OCI-M2 (cell line): ENCODE results near the gene GPC3.

Source experiments
- DNase-seq: peaks from one replicate; lab custom pipeline; 2025; ENCODE audit not compliant: unreplicated experiment; lab: John Stamatoyannopoulos, UW

The GPC3 gene

DNA sequence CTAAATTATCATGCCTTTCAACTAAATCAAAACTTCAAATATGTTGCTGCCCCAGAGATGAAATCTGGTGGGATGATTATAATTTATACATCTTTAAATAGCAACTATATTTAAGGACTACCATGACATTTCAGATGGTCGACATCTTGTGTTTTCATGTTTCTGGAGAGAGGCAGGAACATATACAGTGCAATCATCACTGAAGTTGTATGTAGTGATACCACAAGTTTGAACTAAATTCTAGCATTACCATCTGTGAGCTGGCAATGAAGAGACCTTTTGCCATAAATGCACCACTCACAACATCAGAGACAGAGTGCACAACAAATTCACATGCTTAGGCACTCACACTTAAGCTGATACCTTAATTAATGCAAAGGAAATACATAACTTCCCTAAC lies 373.7 kb downstream of the GPC3 start:
- no peak for DNase-seq

DNA sequence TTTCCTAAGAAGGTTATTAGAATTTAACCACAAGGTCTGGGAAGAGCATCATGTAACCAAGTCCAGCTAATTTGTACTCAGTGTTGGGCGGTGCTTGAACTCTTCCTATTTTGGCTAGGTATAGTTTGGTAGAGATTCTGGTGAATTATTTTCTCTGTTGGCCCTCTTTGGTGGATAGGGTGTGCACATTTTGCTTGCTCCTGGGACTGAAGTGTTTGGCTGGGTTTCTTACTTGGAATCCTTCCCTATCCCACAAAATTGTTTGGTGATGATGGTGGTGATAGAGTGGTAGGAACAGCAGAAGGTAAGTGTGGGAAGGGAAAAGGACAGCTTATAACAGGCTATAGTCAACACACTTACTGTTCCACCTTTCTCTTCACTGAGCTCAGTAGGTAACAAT lies 375.3 kb downstream of the GPC3 start:
- DNase-seq = no peak

GRCh38 chrX:133609166-133609565 lies 376.2 kb downstream of the GPC3 start:
- no peak for DNase-seq

DNA sequence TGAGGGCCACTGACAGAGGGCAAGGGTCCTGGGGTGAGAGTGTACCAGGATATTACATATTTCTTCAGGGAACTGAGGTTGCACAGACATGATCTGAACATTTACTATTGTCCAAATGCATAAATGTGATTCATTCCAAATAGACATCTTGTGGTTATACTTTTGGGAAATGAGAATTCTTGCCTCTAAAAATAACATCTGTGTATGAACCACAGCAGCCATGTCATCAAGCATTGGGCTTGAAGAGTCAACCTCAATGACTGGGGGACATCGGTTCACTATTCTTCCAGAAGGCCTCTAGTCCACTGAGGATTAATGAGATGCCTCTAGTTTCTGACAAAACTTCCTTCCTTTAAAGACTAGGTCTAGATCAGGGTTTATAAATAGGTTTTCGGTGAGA lies 377.0 kb downstream of the GPC3 start:
- DNase-seq = no peak

GRCh38 chrX:133607419-133608348 lies 377.7 kb downstream of the GPC3 start:
- DNase-seq = no peak

GRCh38 chrX:133606990-133607389 lies 378.4 kb downstream of the GPC3 start:
- DNase-seq = no peak

DNA sequence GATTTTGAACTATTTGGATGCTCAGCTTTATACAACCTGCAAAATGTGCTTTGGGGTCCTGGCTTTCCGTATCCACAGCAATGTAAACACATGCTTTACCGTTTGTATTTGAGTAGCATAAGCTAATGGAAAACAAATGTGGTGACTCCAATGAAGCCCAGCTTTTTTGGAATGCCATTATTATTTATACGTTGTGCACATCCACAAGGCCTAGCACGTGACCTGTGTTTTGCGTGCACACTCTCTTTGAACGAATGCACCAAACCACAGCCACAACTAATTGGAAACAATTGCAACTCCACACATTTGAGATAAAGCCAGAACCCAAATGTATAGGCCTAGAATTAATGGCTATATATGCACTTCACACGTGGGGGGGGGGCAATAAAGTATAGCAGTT lies 380.6 kb downstream of the GPC3 start:
- DNase-seq = no peak

DNA sequence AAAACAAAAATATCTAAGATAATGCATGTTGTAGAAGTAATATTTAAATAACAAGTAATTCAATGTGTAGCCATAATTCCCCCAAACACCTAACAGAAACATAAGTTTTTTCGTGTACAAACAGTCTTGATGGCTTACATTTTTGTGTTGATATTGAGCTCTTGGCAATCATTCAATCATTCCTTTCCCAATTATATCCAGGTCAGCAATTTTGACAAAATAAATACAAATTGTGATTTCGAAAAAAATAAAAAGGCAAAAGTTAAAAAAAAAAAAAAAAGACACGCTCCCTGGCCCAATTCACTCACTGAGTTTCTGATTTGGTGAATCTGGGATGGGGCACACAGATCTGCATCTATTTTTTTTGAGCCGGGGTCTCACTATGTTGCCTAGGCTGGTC lies 382.5 kb downstream of the GPC3 start:
- DNase-seq = no peak

- no peak for DNase-seq
Observed at GRCh38 chrX:133601116-133601515, 384.3 kb downstream of the GPC3 start.

GRCh38 chrX:133600536-133600935 lies 384.9 kb downstream of the GPC3 start:
- no peak for DNase-seq

DNA sequence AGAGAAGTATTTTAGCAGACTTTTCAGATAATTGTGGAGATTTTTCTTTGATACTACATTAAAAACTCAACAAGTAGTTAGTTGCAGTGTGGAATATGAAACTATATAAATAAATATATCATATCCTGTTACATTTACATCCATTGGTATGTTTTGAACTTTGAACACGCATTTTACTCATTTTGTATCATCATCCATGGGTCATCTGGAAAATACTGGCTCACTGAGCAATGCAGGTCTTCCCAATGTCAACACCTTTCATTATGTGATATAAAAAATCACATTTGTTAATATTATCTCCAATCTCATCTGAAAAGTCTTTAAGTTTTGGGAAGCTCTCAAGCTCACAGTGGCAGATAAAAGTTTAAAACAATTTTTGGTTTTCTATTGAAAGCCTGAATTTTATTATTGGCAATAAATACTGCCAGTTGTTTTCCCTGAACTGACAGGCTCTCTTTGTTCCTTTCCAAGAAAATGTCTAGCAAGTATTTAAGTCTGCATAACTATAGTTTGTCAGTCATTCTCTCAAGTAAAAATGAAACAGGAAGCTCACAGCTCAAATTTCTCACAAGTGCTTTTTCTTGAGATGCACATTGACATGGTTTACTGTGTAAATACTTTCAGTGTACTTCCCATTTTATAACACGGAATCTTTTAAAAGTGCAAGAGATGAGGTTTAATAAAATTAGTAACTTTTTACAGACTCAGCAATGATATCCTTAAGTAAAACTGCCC lies 386.6 kb downstream of the GPC3 start:
- DNase-seq = no peak

DNA sequence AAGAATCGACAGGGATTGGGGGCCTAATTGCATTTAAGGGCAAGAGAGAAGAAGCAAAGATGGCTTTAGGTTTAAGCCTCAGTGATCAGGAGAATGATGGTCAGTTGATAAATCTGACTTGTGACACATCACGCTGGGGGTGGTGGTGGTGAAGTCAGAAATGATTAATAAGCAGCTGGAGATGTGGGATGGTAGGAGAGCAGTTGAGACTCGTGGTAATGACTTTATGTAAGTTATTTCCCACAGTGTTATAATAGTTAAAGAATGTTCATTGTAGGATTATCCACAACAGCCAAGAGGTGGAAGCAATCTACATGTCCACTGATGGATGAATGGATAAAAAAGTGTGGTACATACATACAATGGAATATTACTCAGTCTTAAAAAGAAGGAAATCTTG lies 391.2 kb downstream of the GPC3 start:
- no peak for DNase-seq

DNA sequence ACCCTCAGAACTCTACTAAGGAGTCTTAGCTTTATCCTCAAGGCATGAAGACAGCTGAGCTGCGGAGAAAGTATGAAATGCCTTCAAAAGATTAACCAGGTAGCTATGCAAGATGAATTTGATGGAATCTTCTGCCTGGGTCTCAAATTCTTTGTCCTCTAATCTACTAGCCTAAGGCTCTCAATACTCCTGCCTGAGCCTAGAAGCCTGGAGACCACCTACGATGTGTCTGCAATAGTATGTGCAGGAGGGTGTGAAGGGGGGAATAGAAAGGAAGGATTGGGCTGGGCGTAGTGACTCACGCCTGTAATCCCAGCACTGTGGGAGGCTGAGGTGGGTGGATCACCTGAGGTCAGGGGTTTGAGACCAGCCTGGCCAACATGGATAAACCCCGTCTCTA lies 391.9 kb downstream of the GPC3 start:
- no peak for DNase-seq

DNA sequence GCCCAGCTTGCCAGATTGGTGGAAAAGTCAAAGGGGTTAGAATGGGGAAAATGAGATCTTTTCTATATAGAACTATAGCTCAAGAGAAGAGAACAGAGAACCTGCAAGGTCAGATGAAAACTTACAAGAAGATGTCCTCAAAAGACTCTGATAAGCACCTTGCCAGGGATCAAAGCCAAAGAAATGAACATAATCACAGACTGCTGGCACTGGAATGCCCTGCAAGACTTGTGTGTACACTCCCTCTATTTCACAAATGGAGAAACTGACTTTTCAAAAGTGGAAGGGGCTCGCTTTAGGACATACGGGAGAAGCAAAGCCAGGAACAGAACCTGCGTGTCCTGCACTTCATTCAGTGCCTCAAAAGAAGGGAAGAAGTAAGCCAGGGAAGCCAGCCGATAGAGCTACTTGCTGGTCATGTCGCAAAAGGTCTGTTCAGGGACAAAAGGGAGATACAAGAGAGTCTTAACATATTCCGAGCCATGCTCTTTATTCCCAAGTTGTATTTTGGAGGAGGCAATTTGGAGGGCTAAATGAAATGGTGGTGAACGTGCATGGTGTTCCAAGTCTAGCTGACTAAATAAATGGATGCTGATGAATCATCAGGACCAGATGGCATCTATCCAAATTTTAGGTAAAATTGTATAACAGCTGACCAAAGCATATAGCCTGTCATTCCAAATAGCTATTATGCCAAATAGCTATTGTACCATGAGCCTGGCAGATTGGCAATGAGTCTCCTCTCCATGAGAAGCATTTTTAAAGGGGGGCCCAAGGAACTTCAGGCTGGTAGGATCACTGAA lies 394.5 kb downstream of the GPC3 start:
- no peak for DNase-seq

DNA sequence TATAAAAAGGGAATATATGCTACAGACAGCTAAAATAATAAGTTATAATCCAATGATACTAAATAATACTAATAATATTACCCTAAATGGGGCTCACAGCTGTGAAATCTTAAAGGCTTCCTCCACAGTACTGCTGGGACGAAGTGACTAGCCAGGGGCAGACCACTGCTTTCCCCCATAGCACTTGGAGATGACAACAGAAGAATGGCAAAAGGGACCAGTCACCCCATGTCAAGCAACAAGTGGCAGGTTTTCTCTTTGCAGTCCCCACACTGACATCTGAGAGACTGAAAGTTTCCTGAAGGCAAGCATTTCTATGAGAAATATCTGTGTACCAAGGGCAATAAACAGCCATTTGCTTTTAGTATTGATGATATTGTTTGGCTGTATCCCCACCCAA lies 396.6 kb downstream of the GPC3 start:
- no peak for DNase-seq

DNA sequence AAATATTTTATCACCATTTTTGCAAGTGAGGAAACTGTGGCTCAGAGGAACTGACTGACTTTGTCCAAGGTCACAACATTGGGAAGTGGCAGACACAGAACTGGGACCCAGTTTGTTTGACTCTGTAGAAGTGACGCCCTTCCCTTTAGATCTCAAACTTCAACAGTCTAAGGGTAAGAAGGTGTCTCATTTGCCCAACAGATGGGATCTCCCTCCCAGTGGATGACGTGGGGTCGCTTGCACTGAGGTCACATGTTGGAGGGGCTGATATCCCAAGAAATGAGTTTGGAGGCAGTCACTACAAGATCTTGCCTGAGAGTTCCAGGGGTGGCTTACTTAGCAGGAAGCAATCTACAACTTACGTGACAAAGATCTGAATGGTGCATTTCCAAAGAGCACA lies 397.6 kb downstream of the GPC3 start:
- DNase-seq = no peak

- DNase-seq = no peak
Observed at GRCh38 chrX:133587071-133587470, 398.3 kb downstream of the GPC3 start.

- no peak for DNase-seq
Observed at GRCh38 chrX:133586443-133586842, 399.0 kb downstream of the GPC3 start.

- no peak for DNase-seq
Observed at GRCh38 chrX:133583825-133584224, 401.6 kb downstream of the GPC3 start.

DNA sequence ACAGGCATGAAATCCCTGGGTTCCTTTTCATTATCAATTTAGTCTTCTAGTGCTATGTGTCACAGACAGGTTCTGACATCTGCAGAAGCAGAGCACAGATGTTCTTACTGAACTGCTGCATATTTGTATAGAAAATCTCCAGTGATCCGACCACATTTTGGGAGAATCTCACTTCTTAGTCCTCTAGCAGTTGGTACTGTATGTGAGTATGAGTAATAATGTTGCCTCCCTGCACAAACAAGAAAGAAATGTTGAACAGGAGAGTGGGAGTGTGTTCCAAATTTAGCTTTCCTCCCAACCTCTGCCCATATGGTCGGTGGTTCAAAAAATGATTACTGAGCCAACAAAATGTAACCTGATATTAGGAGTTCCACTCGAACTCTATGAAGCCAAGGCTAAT lies 404.8 kb downstream of the GPC3 start:
- DNase-seq = no peak

DNA sequence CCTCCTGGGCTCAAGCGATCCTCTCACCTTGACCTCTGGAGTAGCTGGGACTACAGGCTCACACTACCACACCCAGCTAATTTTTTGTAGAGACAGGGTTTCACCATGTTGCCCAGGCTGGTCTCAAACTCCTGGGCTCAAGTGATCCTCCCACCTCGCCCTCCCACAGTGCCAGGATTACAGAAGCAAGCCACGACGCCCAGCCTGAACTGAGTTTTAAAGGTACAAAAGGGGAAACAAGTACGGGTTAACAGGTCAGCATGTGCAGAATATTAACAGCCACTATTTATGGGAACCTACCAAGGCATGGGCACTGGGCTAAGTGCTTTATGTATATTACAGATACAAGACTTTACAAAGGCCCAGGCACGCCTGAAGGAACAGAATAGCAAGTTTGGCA lies 405.8 kb downstream of the GPC3 start:
- no peak for DNase-seq

DNA sequence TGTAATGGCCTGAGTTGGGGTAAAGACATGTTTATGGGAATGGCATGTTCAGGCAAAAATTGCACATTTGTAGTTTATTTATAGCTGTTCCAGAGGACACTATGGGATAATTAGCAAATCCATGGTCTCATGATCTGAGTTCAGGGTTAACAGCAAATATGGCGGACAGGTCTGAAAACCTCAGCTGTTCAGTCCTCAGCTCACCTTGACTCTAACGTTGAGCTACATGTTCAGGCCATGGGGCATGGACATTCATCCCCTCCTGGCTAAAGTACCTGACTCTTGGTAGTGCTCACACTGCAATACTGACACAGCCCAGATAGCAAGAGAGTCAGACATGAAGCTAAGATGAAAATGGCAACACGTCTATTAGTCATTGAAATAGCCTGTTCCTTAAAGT lies 408.5 kb downstream of the GPC3 start:
- no peak for DNase-seq
